GM10248 (cell line): ENCODE measurements around the gene PSMD2.

Experiments
- CTCF ChIA-PET: fragments of 300-600 bp; sonication (Branson Sonifier 250); formaldehyde crosslinking; extraction: SDS; loops from one replicate; lab custom pipeline; 2021; ENCODE audit warnings: antibody characterized with exemption; lab: Yijun Ruan, JAX
- POLR2A ChIA-PET: fragments of 350-650 bp; sonication (Branson Sonifier 250); formaldehyde crosslinking; extraction: SDS; loops from one replicate; lab custom pipeline; 2020; ENCODE audit warnings: antibody characterized with exemption; lab: Yijun Ruan, JAX
- DNase-seq: peaks from one replicate; pipeline ENCODE4 v3.0.0; 2012; ENCODE audit errors: extremely low spot score
- TF ChIP-seq, protein P1 (sequence below): IDR thresholded peaks from 2 replicates; pipeline ENCODE4 v1.5.1; 2012; ENCODE audit warnings: mild to moderate bottlenecking, low read depth; ENCODE audit errors: extremely low read depth, missing control alignments, control extremely low read depth

PSMD2 gene

DNA sequence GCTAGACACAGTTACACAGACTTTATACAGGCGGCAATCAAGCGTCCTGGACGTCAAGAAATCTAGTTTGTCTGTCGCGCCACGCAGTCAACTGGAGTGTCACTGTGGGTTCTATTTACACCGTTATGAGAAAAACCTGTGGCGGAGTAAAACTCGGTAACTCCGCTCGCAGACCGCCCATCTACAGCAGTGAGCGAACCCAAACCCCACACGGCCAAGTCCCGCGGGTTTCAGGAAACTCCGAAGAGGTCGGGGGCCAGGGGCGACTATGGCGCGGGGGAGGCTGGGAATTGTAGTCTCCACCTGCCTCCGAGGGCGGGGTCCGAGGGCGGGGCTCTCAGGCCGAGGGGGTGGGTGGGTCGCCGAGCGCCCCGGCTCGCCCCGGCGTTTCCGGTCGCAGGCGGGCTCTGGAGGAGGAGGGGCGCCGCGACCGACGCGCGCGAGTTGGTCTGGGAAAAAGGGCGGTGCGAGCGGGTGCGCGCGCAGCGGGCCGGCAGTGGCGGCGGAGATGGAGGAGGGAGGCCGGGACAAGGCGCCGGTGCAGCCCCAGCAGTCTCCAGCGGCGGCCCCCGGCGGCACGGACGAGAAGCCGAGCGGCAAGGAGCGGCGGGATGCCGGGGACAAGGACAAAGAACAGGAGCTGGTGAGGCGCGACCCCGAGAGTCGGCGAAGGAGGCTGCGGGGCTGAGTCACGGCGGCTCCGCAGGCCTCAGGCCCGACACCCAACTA lies at the start of gene PSMD2:
PSMD2 (plus strand) TSS at position 483 of the 729 bp plus-strand sequence; CDS start at position 509, 26 bp downstream.
- CTCF ChIA-PET: interaction anchor here (0.8 to 1.3 kb wide), 3 partner anchors 9 to 215 kb away, joined by 3 read pairs; no protein-coding TSS in a partner anchor
- DNase-seq: peak; percentile 99
- TF ChIP-seq, protein P1, sequence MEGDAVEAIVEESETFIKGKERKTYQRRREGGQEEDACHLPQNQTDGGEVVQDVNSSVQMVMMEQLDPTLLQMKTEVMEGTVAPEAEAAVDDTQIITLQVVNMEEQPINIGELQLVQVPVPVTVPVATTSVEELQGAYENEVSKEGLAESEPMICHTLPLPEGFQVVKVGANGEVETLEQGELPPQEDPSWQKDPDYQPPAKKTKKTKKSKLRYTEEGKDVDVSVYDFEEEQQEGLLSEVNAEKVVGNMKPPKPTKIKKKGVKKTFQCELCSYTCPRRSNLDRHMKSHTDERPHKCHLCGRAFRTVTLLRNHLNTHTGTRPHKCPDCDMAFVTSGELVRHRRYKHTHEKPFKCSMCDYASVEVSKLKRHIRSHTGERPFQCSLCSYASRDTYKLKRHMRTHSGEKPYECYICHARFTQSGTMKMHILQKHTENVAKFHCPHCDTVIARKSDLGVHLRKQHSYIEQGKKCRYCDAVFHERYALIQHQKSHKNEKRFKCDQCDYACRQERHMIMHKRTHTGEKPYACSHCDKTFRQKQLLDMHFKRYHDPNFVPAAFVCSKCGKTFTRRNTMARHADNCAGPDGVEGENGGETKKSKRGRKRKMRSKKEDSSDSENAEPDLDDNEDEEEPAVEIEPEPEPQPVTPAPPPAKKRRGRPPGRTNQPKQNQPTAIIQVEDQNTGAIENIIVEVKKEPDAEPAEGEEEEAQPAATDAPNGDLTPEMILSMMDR: no peak
- POLR2A ChIA-PET: no interaction called here

DNA sequence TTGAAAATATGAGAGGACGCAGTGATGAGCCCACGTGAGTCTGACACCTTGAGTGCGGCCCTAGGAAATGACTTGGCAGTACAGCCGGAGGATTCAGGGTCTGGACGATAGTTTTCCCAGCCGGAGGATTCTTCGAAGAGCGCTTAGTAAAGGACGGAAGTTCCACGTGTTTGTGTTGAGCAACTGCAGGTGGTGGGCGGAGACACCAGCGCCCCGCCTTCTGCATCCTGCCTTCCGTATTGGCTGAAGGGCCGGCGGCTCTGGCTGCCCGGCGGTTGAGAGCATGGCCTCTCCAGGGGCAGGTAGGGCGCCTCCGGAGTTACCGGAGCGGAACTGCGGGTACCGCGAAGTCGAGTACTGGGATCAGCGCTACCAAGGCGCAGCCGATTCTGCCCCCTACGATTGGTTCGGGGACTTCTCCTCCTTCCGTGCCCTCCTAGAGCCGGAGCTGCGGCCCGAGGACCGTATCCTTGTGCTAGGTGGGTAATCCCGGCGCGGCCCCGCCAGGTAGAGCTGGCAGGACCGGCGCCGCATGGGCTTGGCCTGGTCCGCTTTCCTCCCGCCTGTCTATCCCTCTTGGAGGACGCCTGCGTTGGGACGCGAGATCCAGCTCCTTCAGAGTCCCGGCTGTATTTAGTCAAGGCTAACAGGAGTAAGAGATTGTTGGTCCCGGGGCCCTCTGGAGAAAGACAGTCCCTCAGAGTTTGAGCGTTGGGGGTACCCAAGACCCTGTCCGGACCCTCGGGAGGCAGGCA lies 49.5 kb upstream of the PSMD2 start, which contains the start of gene EEF1AKMT4:
EEF1AKMT4 (plus strand) TSS at position 261 of the 755 bp plus-strand sequence; CDS start at position 284, 23 bp downstream.
- TF ChIP-seq, protein P1: no peak
- CTCF ChIA-PET: interaction anchor here (0.6 to 7.1 kb wide), 36 partner anchors 9 to 365 kb away, joined by 3 to 70 read pairs (median 3); partner anchors contain the start of genes PARL and VWA5B2
- POLR2A ChIA-PET: no interaction called here
- peak; percentile 95 for DNase-seq

DNA sequence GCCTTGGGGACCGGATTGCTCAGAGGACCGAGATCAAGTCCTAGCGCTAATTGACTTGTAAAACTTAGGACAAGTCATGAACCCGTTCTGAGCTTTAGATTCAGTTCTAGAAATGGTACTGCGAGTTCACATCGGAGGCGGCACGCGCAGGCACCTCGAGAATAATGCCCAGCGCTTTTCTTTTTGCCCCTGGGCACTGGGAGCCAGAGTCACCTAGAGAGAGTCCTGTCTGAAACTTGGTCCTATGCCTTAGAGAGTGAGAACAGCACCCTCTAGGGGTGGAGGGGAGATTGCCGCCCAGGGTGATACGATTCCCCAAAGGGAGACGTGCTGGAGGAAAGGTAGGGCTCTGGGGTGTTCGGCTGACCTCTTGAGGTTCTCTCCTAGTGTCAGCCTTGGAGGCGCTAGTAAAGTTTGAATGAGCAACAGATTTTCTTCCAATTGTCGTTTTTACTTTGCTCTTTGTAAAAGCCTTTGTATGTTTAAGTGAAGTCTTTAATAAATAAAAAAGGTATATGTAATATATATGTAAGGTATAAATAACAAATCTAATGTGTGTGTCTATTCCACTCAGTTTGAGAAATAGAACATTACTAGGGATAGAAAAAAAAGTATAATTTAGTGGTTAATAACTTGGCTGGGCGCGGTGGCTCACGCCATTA lies 48.7 kb upstream of the PSMD2 start:
- POLR2A ChIA-PET: no interaction called here
- DNase-seq: peak; percentile 91
- CTCF ChIA-PET: interaction anchor here (0.6 to 7.1 kb wide), 35 partner anchors 8 to 366 kb away, joined by 3 to 70 read pairs (median 3); partner anchors contain the start of genes CAMK2N2, PARL and VWA5B2
- TF ChIP-seq, protein P1: peak; percentile 95

DNA sequence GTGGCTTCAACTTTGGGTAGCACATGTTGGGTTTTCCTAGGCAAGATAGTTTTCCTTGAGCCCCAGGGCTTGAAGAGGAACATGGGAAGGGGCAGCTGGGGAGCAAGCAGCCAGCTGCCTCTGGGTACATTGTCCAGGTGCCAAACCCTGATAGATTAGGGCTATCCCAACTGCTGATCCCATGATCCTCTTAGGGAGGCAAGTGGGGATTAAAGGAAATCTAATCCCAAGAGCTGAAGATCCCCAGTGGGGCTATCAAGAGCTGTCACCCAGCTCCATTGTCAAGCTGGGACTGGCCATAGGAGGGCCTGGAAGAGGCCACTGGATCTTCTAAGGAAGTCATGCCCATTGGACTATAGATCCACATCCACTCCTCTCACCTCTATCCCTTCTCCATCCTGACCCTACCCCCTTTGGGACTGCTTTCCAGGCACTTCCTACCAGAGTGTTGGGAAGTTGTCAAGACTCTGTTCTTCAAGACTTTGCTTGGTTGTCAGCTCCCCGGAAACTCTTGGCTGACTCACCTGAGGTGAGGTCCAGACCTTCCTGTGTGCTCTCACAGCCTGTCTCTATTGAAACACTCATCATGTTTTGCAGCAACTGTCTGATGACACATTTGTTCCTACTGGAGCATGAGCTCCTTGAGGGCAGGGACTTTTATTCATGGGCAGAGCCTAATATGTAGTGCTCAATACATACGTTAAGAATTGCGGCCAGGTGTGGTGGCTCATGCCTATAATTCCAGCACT lies 43.6 kb upstream of the PSMD2 start:
- TF ChIP-seq, protein P1: no peak
- ChIA-PET CTCF (interaction anchor here (1.0 to 7.1 kb wide), 5 partner anchors 28 to 360 kb away, joined by 3 to 70 read pairs (median 5); partner anchors contain the start of gene VWA5B2), POLR2A (no interaction called here)
- DNase-seq: no peak

DNA sequence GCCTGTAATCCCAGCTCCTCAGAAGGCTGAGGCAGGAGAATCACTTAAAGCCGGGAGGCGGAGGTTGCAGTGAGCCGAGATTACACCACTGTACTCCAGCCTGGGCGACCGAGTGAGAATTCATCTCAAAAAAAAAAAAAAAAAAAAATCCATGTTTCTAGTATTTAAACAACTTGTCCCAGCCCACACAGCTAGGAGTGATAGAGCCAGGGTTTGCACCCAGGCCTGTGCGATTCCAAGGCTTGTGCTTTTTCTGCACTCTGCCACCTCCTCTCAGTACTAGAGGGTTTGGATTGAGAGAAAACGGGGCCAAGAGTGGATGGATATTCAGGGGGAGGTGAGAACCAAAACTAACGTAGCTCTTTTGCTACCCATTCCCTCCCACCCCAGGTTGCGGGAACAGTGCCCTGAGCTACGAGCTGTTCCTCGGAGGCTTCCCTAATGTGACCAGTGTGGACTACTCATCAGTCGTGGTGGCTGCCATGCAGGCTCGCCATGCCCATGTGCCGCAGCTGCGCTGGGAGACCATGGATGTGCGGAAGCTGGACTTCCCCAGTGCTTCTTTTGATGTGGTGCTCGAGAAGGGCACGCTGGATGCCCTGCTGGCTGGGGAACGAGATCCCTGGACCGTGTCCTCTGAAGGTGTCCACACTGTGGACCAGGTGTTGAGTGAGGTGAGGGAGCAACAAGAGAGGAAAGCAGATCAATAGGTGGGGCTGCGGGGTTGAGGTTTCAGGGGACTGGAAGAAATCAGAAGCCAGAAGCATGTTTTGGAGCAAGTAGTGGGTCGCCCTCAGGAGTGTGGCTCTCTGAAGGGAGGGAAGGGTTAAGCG lies 41.7 kb upstream of the PSMD2 start:
- TF ChIP-seq, protein P1: no peak
- ChIA-PET POLR2A (no interaction called here), CTCF (interaction anchor here (1.0 to 2.1 kb wide), 4 partner anchors 7 to 30 kb away, joined by 3 to 7 read pairs (median 5); partner anchors contain the start of gene EEF1AKMT4)
- no peak for DNase-seq
